Body of pancreas (tissue), 4 donors: ENCODE results near the gene CSTPP1. TPM values are rescaled to one million over a fixed set of nuclear protein-coding genes. Genes with fewer than 3 reads are reported as not detected.
A peak's percentile ranks its signal among the peaks of the same experiment; 100 is the strongest.
"Not testable (repeated sequence)": the region's sequence is repeated elsewhere in the genome, so short reads cannot be mapped to it uniquely, and the experiment has no call there.

ENCODE experiments used
- ATAC-seq: fragments of 150-250 bp; one replicate; pipeline ENCODE4 v1.9.1; 2016
- DNase-seq, 4 donors: peaks; one replicate each; pipeline ENCODE4 v3.0.0-alpha.2; 2019
- H3K27ac ChIP-seq, 4 donors: fragments of 200-600 bp; sonication (generic); 1 replicate in 3 of 4; 2 replicates in 1 of 4; pipeline versions ENCODE4 v1.5.1 to v1.6.1; 2016 to 2019; ENCODE audit warnings: mild to moderate bottlenecking in 1 of 4, mixed read lengths in 1 of 4, moderate library complexity in 1 of 4
- H3K27me3 ChIP-seq, 2 donors: fragments of 200-600 bp; sonication (generic); one replicate each; pipeline ENCODE4 v1.6.0; 2016; ENCODE audit warnings: mild to moderate bottlenecking in 1 of 2
- H3K36me3 ChIP-seq, 2 donors: fragments of 200-600 bp; sonication (generic); replicated peaks in 1 of 2; 2 replicates each; pipeline ENCODE4 v1.5.1; 2016; ENCODE audit warnings: low read depth in 2 of 2; ENCODE audit not compliant: insufficient read depth in 1 of 2
- H3K4me1 ChIP-seq: fragments of 200-600 bp; sonication (generic); one replicate; pipeline ENCODE4 v1.6.0; 2016
- H3K4me3 ChIP-seq, 2 donors: fragments of 200-600 bp; sonication (generic); 1 replicate in 1 of 2; 2 replicates in 1 of 2; pipeline ENCODE4 v1.5.1; 2016 to 2019
- H3K9me3 ChIP-seq, 3 donors: fragments of 200-600 bp; sonication (generic); 1 replicate in 2 of 3; 2 replicates in 1 of 3; pipeline ENCODE4 v1.5.1; 2016
- POLR2A ChIP-seq, 3 donors: fragments of 450-650 bp; IDR thresholded peaks; one replicate each; pipeline ENCODE4 v1.6.1; 2016; ENCODE audit warnings: antibody characterized with exemption in 3 of 3, mild to moderate bottlenecking in 2 of 3
- WGBS, 2 donors: methylation state at CpG; one replicate each; pipeline ENCODE4 v1.1.5; 2017; 5-methylcytosine and 5-hydroxymethylcytosine counted together
- intact Hi-C: fragments of 100-400 bp; cut with DNase I; formaldehyde crosslinking; loops from one replicate; pipeline ENCODE4 v1.15.1; 2023
- total RNA-seq, 2 donors: library from RNA; depleted of rRNA; stranded (reverse); fragments of >200 nt; gene quantifications; one replicate each; pipeline ENCODE4 v1.1.0, GENCODE V29; 2016
- TF ChIP-seq, protein P1 (sequence below), 7 experiments: fragments of 450-650 bp in 4 of 7; fragments of 200-600 bp in 3 of 7; sonication (generic) in 3 of 7; IDR thresholded peaks; one replicate each; pipeline ENCODE4 v1.5.1; 2016 to 2019; ENCODE audit warnings: antibody characterized with exemption in 7 of 7

CSTPP1 gene
- total RNA-seq, 2 donors from 2014 or later, result 11.2 to 13.2 TPM

DNA sequence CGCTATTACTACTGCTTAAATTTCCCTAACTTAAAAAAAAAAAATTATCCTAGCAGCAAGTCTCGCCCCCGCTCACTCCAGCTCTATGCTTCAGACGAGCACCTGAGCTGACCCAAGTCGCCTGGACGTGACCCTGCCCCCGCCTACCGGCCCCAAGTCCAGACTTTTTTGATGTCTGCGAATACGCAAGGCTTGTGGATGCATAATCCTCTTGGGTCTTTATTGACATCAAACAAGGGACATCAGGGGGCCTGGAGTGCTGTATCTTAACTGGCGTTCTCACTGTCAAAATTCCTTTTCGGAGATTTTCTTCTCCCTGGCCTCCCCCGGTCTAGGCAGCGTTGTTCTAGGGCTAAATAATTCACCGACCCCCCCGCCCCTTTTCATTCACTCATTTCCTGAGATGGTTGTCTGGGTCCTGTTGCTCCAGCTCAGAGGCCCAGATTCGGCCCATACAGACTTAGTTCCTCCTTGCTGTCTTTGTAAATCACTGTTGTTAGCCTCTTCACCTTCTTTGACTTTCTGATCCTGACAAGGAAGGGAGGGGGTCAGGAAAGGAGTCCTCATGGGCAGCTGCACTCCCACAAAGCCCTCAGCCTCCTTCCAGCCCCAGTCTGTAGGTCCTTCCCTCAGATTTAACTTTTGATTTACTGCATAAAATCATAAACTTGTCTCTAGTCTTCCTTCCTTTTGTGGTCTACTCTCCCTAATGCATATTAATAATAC is 17.6 kb upstream of the CSTPP1 start:
- ATAC-seq (peak; percentile 7), DNase-seq (no peak)
- WGBS, 2 donors, result 22% methylated on average over 17 of the region's 17 CpGs
- no peak overlapping the region for H3K4me3 ChIP-seq
- intact Hi-C loops, result no loop called here
- H3K27ac ChIP-seq, result peak overlapping the region in 2 of 4 donors; percentile 20 to 49
- no peaks in the 10 kb centered on the region for H3K36me3 ChIP-seq
- H3K4me1 ChIP-seq, result peaks cover 33% of the 10 kb centered on the region
- peaks cover 0 to 3% of the 10 kb centered on the region in 2 donors for H3K27me3 ChIP-seq
- no peak for TF ChIP-seq POLR2A (IDR thresholded peaks at IDR 0.05)
- TF ChIP-seq, protein P1, sequence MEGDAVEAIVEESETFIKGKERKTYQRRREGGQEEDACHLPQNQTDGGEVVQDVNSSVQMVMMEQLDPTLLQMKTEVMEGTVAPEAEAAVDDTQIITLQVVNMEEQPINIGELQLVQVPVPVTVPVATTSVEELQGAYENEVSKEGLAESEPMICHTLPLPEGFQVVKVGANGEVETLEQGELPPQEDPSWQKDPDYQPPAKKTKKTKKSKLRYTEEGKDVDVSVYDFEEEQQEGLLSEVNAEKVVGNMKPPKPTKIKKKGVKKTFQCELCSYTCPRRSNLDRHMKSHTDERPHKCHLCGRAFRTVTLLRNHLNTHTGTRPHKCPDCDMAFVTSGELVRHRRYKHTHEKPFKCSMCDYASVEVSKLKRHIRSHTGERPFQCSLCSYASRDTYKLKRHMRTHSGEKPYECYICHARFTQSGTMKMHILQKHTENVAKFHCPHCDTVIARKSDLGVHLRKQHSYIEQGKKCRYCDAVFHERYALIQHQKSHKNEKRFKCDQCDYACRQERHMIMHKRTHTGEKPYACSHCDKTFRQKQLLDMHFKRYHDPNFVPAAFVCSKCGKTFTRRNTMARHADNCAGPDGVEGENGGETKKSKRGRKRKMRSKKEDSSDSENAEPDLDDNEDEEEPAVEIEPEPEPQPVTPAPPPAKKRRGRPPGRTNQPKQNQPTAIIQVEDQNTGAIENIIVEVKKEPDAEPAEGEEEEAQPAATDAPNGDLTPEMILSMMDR (IDR thresholded peaks at IDR 0.05), result no peak
- H3K9me3 ChIP-seq, result no peaks in the 10 kb centered on the region

DNA sequence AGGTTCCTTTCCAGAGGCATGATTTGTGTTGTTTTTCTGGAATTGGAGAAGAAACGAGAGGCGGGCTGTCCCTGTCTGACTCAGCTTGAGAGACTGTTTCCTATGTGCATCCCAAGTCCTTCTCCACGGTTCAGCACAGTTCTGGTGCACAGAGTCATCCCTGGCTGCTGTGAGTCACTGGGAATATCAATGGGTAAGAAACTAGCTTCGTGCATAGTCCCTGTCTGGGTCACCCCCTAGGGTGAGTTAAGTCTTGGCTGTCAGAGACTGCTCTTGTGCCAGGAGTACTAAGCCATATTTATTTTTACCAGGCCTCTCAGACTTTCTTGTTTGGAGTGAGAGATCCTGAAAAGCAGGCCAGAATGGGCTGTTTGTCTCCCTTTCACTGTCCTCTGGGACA is 15.8 kb upstream of the CSTPP1 start:
- peak in 1 of 4 donors; percentile 55 for DNase-seq
- Histone ChIP-seq H3K4me1 (peaks cover 33% of the 10 kb centered on the region), H3K4me3 (no peak overlapping the region), H3K27ac (no peak overlapping the region), H3K36me3 (no peaks in the 10 kb centered on the region), H3K9me3 (no peaks in the 10 kb centered on the region), H3K27me3 (peaks cover 0 to 3% of the 10 kb centered on the region in 2 donors)
- intact Hi-C loops, result no loop called here
- TF ChIP-seq POLR2A (IDR thresholded peaks at IDR 0.05), result no peak
- TF ChIP-seq, protein P1 (IDR thresholded peaks at IDR 0.05), result no peak
- WGBS, 2 donors, result 74 to 93% methylated on average over 4 of the region's 4 CpGs
- no peak for ATAC-seq

DNA sequence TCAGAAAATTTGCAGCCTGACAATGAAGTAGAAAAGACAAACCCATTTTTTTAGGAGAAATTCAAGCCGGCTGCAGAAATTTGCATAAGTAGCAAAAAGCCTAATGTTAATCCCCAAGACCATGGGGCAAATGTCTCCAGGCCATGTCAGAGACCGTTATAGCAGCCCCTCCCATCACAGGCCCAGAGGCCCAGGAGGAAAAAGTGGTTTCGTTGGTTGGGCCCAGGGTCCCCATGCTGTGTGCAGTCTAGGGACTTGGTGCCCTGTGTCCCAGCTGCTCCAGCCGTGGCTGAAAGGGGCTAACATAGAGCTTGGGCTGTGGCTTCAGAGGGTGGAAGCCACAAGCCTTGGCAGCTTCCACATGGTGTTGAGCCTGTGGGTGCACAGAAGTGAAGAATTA is 8.6 kb upstream of the CSTPP1 start:
- intact Hi-C loops, ATAC-seq, H3K36me3 ChIP-seq, H3K27ac ChIP-seq, H3K27me3 ChIP-seq, H3K4me1 ChIP-seq, DNase-seq, H3K9me3 ChIP-seq, H3K4me3 ChIP-seq: not testable (repeated sequence)
- 72 to 74% methylated on average over 2 to 4 of the region's 4 CpGs for WGBS, 2 donors

DNA sequence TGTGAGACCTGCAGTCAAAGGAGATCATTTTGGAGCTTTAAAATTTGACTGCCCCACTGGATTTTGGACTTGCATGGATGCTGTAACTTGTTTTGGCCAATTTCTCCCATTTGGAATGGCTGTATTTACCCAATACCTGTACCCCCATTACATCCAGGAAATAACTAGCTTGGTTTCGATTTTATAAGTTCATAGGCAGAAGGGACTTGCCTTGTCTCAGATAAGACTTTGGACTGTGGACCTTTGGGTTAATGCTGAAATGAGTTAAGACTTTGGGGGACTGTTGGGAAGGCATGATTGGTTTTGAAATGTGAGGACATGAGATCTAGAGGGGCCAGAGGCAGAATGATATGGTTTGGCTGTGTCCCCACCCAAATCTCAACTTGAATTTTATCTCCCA is 7.9 kb upstream of the CSTPP1 start:
- intact Hi-C loops, DNase-seq, H3K4me1 ChIP-seq, H3K4me3 ChIP-seq, H3K27me3 ChIP-seq, H3K9me3 ChIP-seq, H3K36me3 ChIP-seq, ATAC-seq, H3K27ac ChIP-seq: not testable (repeated sequence)
- 70 to 75% methylated on average over 1 of the region's 1 CpG for WGBS, 2 donors

DNA sequence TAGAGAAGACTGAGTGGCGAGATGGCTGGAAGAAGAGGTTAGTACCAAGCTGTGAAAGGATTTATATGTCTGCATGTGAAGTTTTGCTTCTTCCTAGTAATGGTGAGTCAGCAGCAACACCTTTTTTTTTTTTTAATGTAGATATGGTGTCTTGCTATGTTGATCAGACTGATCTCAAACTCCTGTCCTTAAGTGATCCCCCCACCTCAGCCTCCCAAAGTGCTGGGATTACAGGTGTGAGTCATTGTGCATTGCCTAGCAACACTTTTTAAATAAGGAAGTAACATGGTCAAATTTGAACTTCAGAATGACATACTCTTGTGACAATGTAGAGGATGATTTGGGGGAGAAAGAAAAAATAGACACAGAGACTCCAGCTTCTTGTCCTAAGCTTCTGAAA is 6.5 kb upstream of the CSTPP1 start:
- ATAC-seq (peak; percentile 96), DNase-seq (peak; percentile 40 to 78 (median 53))
- peaks cover 9% of the 10 kb centered on the region for H3K4me1 ChIP-seq
- H3K27me3 ChIP-seq, result no peaks in the 10 kb centered on the region
- intact Hi-C loops, result no loop called here
- no peak overlapping the region for H3K4me3 ChIP-seq
- TF ChIP-seq POLR2A (IDR thresholded peaks at IDR 0.05), result no peak
- TF ChIP-seq, protein P1 (IDR thresholded peaks at IDR 0.05), result no peak
- peak overlapping the region in 2 of 4 donors; percentile 58 to 71 for H3K27ac ChIP-seq
- 90 to 96% methylated on average over 1 of the region's 1 CpG for WGBS, 2 donors
- no peaks in the 10 kb centered on the region for H3K36me3 ChIP-seq
- no peaks in the 10 kb centered on the region for H3K9me3 ChIP-seq

DNA sequence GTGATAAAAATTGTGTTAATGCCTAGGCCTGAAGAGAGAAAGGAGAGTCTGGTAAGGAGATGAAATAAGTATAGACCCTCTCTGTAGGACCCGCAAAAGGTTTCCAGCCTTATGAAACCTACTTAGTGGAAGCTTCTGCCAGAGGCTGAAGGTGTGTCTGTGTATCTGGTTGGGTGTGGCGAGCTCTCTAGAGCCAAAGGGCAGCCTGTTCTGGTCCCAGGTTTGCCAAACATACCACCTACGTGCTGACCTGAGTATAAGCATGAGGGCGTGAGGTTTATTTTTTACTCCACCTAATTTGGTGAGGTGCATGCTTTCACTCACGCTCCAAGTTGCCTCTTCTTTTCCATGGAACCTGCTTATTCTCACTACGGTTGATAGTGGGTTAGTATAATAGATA is 5.6 kb downstream of the CSTPP1 start:
- no peak for ATAC-seq

More for the DNA sequence above, 5.6 kb downstream of the CSTPP1 start:
- DNase-seq, result no peak
- Histone ChIP-seq H3K4me1 (peaks cover 14% of the 10 kb centered on the region), H3K9me3 (no peaks in the 10 kb centered on the region), H3K36me3 (no peaks in the 10 kb centered on the region), H3K27me3 (no peaks in the 10 kb centered on the region), H3K27ac (no peak overlapping the region), H3K4me3 (no peak overlapping the region)
- WGBS, 2 donors, result 91 to 92% methylated on average over 6 of the region's 6 CpGs
- TF ChIP-seq, protein P1 (IDR thresholded peaks at IDR 0.05), result no peak
- TF ChIP-seq POLR2A (IDR thresholded peaks at IDR 0.05), result no peak
- intact Hi-C loops, result no loop called here
